ENCODE results near the gene PLEKHO1.

Gene PLEKHO1

GRCh38 chr1:150146849-150147542, 2.7 kb upstream of the PLEKHO1 start:
- no peak overlapping the region for H3K27ac ChIP-seq

GRCh38 chr1:150148837-150149270, 862 bp upstream of the PLEKHO1 start:
- no peak overlapping the region for H3K27ac ChIP-seq
- no peak for DNase-seq (ENCODE audit: low read depth, low spot score)

More at GRCh38 chr1:150146849-150147542, 2.7 kb upstream of the PLEKHO1 start:
- no peak for DNase-seq (ENCODE audit: low read depth, low spot score)

GRCh38 chr1:150150133-150151021, 661 bp downstream of the PLEKHO1 start:
- no peak overlapping the region for H3K27ac ChIP-seq
- DNase-seq (ENCODE audit: low read depth, low spot score): no peak

- no peak overlapping the region for H3K27ac ChIP-seq
- DNase-seq (ENCODE audit: low read depth, low spot score): no peak
Observed at GRCh38 chr1:150151291-150152181, 1.8 kb downstream of the PLEKHO1 start.

GRCh38 chr1:150152182-150152536, 2.4 kb downstream of the PLEKHO1 start:
- H3K27ac ChIP-seq: no peak overlapping the region
- DNase-seq (ENCODE audit: low read depth, low spot score): no peak

GRCh38 chr1:150152772-150153456, 3.2 kb downstream of the PLEKHO1 start:
- DNase-seq (ENCODE audit: low read depth, low spot score): no peak
- no peak overlapping the region for H3K27ac ChIP-seq

- no peak for DNase-seq (ENCODE audit: low read depth, low spot score)
- H3K27ac ChIP-seq: no peak overlapping the region
Observed at GRCh38 chr1:150154143-150154542, 4.4 kb downstream of the PLEKHO1 start.

GRCh38 chr1:150155413-150156071, 5.8 kb downstream of the PLEKHO1 start:
- DNase-seq (ENCODE audit: low read depth, low spot score): no peak
- no peak overlapping the region for H3K27ac ChIP-seq

- no peak overlapping the region for H3K27ac ChIP-seq
- no peak for DNase-seq (ENCODE audit: low read depth, low spot score)
Observed at GRCh38 chr1:150156868-150157603, 7.3 kb downstream of the PLEKHO1 start.

- no peak for DNase-seq (ENCODE audit: low read depth, low spot score)
- no peak overlapping the region for H3K27ac ChIP-seq
Observed at GRCh38 chr1:150159550-150159949, 9.8 kb downstream of the PLEKHO1 start.

- no peak overlapping the region for H3K27ac ChIP-seq
- no peak for DNase-seq (ENCODE audit: low read depth, low spot score)
Observed at GRCh38 chr1:150160964-150161621, 11.4 kb downstream of the PLEKHO1 start.

GRCh38 chr1:150161747-150162581, 12.2 kb downstream of the PLEKHO1 start:
- H3K27ac ChIP-seq: peak overlapping the region; percentile 78
- no peak for DNase-seq (ENCODE audit: low read depth, low spot score)

- no peak for DNase-seq (ENCODE audit: low read depth, low spot score)
- H3K27ac ChIP-seq: peak overlapping the region; percentile 78
Observed at GRCh38 chr1:150162582-150162861, 12.8 kb downstream of the PLEKHO1 start.

GRCh38 chr1:150162862-150163706, 13.4 kb downstream of the PLEKHO1 start:
- peak; percentile 94 for DNase-seq (ENCODE audit: low read depth, low spot score)
- peak overlapping the region; percentile 78 for H3K27ac ChIP-seq

- no peak overlapping the region for H3K27ac ChIP-seq
- no peak for DNase-seq (ENCODE audit: low read depth, low spot score)
Observed at GRCh38 chr1:150164224-150164623, 14.5 kb downstream of the PLEKHO1 start.

GRCh38 chr1:150164779-150165178, 15.1 kb downstream of the PLEKHO1 start:
- H3K27ac ChIP-seq: no peak overlapping the region
- DNase-seq (ENCODE audit: low read depth, low spot score): no peak

All from epithelial cell of prostate (primary cell).